ENCODE measurements around the gene SELENOV.

SELENOV gene

GRCh38 chr19:39553082-39553652 lies 38.2 kb downstream of the SELENOV start:
- intact Hi-C loops (cut with DNase I): no loop called here
- DNase-seq: no peak

DNA sequence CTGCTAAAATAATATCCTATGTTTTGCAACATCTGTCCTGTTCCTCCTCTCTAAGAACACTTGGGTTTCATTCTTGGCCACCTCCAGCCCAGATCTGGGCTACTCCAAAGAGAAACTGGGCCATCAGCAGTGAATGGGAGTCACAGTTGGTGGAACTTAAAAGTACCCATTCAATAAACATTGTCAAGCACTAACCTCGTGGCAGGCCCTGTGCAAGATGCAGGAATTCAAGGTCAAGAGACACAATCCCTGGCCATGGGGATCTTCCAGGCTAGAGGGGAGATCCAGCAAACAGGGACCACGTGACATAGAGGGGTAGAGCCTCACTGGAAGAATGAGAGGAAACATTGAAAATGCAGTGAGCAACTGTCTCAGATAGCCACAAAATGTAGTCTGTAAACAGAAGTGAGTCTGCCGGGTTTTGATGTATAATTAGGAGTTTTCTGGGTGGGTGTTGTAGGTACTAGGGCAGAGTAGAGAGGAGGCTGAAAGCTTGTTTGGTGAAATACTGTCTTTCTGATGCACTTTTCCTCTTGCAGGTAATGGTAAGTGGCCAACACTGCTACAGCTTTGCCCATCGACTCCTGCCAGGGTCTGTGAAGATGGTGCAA lies 39.9 kb downstream of the SELENOV start:
- intact Hi-C loops (cut with DNase I): no loop called here

GRCh38 chr19:39555883-39556282 lies 40.9 kb downstream of the SELENOV start:
- intact Hi-C loops (cut with DNase I): no loop called here
- no peak for DNase-seq

More for the DNA sequence above, 39.9 kb downstream of the SELENOV start:
- DNase-seq: no peak

DNA sequence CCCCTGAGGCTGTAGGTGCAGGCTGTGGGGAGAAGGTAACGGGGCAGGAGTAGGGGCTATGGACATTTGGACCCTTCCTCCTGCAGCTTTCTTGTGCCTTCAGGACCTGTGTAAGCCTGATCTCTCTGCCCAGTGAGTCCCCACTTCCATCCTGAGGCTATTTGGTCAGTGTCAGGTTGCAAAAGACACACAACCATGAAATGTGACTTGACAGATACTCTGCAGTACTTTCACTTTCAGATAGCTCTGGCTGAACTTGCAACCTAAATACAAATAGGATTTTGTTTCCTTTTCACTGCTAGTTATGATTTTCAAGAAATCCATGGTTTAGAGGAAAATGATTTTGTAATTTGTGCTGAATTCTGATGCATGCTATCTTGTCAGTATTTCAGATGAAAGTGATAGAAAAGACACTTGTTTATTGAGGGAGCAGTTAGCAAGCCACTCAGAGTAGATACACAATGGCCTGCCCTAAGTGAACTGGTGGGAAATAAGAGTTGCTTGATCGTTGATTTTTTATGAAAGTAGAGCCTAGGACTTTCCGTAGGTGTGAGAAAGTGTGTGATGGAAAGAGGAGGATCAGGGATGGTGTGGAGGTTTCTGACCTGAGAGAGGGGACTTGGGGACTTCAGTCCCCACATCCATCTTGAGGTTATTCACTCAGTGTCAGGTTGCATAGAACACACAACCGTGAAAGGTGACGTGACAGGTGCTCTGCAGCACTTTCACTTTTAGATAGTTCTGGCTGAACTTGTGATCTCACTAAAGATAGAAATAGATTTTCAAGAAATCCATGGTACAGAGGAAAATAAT lies 43.1 kb downstream of the SELENOV start:
- intact Hi-C loops (cut with DNase I): no loop called here
- no peak for DNase-seq

DNA sequence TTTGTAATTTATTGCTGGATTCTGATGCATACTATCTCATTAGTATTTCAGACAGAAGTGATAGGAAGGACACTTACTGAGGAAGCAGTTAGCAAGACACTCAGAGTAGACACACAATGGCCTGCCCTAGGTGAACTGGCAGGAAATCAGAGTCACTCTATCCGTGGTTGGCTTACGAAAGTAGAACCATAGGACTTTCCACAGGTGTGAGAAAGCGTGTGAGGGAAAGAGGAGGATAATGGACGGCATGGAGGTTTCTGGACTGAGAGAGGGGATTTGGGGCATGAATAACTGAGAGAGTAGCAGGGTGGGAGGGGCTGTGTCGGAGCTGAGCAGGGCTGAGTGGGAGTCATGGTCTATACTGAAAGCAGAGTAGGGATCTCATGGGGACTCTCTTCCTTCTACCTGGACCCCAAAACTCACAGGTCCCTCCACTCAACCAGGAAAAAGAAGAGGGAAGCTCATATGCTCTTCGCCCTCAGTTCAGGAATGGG lies 43.7 kb downstream of the SELENOV start:
- intact Hi-C loops (cut with DNase I): no loop called here

DNA sequence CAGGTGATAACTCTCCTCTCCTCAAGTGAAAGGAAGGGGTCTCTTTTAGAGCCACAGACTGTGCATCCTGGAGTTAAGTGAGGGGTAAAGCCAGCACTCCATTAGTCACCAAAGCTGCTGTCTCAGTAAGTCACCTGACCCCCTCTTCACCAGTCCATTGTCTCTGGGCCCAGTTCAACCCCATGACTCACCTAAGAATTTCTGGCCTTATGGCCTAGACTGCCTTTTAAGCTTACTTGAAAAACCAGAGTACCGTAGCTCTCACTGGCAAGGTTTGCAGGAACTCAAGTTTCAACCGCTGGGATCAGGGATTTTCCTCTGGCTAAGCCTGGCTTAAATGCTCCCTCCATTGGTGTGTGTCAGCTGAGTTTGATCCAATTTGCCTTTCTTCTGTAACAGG lies 48.5 kb downstream of the SELENOV start:
- no peak for DNase-seq
- intact Hi-C loops (cut with DNase I): no loop called here

More for the DNA sequence above, 43.7 kb downstream of the SELENOV start:
- DNase-seq: no peak

- intact Hi-C loops (cut with DNase I): no loop called here
- no peak for DNase-seq
Measured at GRCh38 chr19:39566064-39566463, 51.1 kb downstream of the SELENOV start.

DNA sequence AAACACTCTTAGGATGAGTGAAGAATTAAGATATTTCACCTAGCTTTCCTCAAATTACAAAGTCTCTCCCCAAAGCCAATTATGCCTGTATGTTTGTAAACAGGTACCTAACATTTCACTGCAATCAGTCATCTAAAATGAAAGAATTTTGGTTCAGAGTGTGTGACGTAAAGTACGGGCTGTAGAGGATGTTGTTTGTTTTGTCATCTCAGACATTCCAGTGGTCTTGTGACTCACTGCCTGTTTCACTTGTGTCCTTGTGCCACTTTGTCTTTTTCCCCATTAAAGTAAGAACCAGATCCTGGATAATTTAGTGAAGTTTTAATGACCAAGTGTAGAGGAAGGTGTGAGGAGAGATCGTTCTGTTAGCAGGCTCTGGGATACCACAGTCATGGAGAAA lies 53.7 kb downstream of the SELENOV start:
- DNase-seq: no peak
- intact Hi-C loops (cut with DNase I): no loop called here

Measured in posterior cingulate gyrus (tissue), 11 donors.